IMR-90 (cell line): ENCODE data around the gene BRD3. TPM values are rescaled to one million over a fixed set of nuclear protein-coding genes. Genes with fewer than 3 reads are reported as not detected.
"Not testable (repeated sequence)": the region's sequence is repeated elsewhere in the genome, so short reads cannot be mapped to it uniquely, and the experiment has no call there.

Source experiments
- ATAC-seq: fragments of 200-7000 bp; cut with Tn5 transposase; 2 replicates; pipeline ENCODE4 v1.9.1; 2020; ENCODE audit warnings: low read depth, mild to moderate bottlenecking, moderate library complexity
- BruUV-seq: library from RNA; stranded (reverse); fragments of 400-500 nt; replicated peaks from 2 replicates; lab custom pipeline; 2021; lab: Mats Ljungman, UMichigan
- CTCF ChIA-PET: fragments of 300-600 bp; formaldehyde crosslinking; extraction: SDS; loops from one replicate; lab custom pipeline; 2021; ENCODE audit warnings: antibody characterized with exemption; lab: Yijun Ruan, JAX
- POLR2A ChIA-PET: fragments of 300-600 bp; sonication (Branson Sonifier 250); formaldehyde crosslinking; loops from one replicate; lab custom pipeline; 2022; ENCODE audit warnings: antibody characterized with exemption; ENCODE audit not compliant: unreplicated experiment; lab: Charles Lee
- DNase-seq: peaks from one replicate; pipeline ENCODE4 v3.0.0; 2013
- H2AFZ ChIP-seq: replicated peaks from 2 replicates; pipeline ENCODE3; 2013; ENCODE audit warnings: low read length, mild to moderate bottlenecking; ENCODE audit not compliant: poor library complexity
- H2AK5ac ChIP-seq: 2 replicates; pipeline ENCODE4 v1.6.1; 2013; ENCODE audit warnings: low read depth, low read length, inconsistent platforms
- H2AK9ac ChIP-seq: replicated peaks from 2 replicates; pipeline ENCODE3; 2013; ENCODE audit warnings: mild to moderate bottlenecking, low read depth, low read length, moderate library complexity; ENCODE audit not compliant: poor library complexity
- H2BK120ac ChIP-seq: 2 replicates; pipeline ENCODE4 v1.6.1; 2013; ENCODE audit warnings: low read depth, low read length, inconsistent platforms
- H2BK15ac ChIP-seq: 3 replicates; pipeline ENCODE4 v1.6.1; 2013; ENCODE audit warnings: low read depth, low read length, inconsistent platforms
- H2BK20ac ChIP-seq: 2 replicates; pipeline ENCODE4 v1.6.1; 2013; ENCODE audit warnings: low read depth, mild to moderate bottlenecking, inconsistent platforms, low read length, moderate library complexity
- H2BK5ac ChIP-seq: 2 replicates; pipeline ENCODE4 v1.6.1; 2013; ENCODE audit warnings: mild to moderate bottlenecking, low read depth, low read length, inconsistent platforms; ENCODE audit not compliant: poor library complexity, severe bottlenecking
- H3K14ac ChIP-seq: replicated peaks from 2 replicates; pipeline ENCODE4 v1.6.1; 2013; ENCODE audit warnings: low read depth, low read length, inconsistent platforms
- H3K18ac ChIP-seq: 2 replicates; pipeline ENCODE4 v1.6.1; 2013; ENCODE audit warnings: low read depth, low read length, control low read depth
- H3K23ac ChIP-seq: 2 replicates; pipeline ENCODE4 v1.6.1; 2013; ENCODE audit warnings: low read depth, low read length, inconsistent platforms
- H3K27ac ChIP-seq: 2 replicates; pipeline ENCODE4 v1.5.1; 2013; ENCODE audit warnings: mild to moderate bottlenecking, control low read depth, low read length; ENCODE audit not compliant: insufficient read depth
- H3K27me3 ChIP-seq: 2 replicates; pipeline ENCODE4 v1.6.1; 2013; ENCODE audit warnings: low read length; ENCODE audit not compliant: control insufficient read depth, insufficient read depth
- H3K36me3 ChIP-seq: 2 replicates; pipeline ENCODE4 v1.6.1; 2013; ENCODE audit warnings: low read length, mixed read lengths; ENCODE audit not compliant: control insufficient read depth, insufficient read depth
- H3K4ac ChIP-seq: 2 replicates; pipeline ENCODE4 v1.6.1; 2013; ENCODE audit warnings: low read depth, low read length, inconsistent platforms
- H3K4me1 ChIP-seq: 2 replicates; pipeline ENCODE4 v1.6.1; 2013; ENCODE audit warnings: low read length, mixed read lengths; ENCODE audit not compliant: control insufficient read depth, insufficient read depth
- H3K4me2 ChIP-seq: 2 replicates; pipeline ENCODE4 v1.6.1; 2013; ENCODE audit warnings: low read depth, mild to moderate bottlenecking, control low read depth, low read length, moderate library complexity
- H3K4me3 ChIP-seq: 2 replicates; pipeline ENCODE4 v1.5.1; 2013; ENCODE audit warnings: low read depth, mild to moderate bottlenecking, control low read depth, low read length, moderate library complexity; ENCODE audit not compliant: insufficient read depth
- H3K56ac ChIP-seq: 2 replicates; pipeline ENCODE4 v1.6.1; 2013; ENCODE audit warnings: low read length, inconsistent platforms; ENCODE audit not compliant: insufficient read depth; ENCODE audit errors: extremely low read depth
- H3K79me1 ChIP-seq, 2 experiments: 2 replicates each; pipeline ENCODE4 v1.6.1; 2013; ENCODE audit warnings: low read length in 2 of 2, inconsistent platforms in 1 of 2, low read depth in 1 of 2
- H3K9ac ChIP-seq: 2 replicates; pipeline ENCODE4 v1.6.1; 2013; ENCODE audit warnings: low read depth, low read length, control low read depth
- H3K9me1 ChIP-seq: 2 replicates; pipeline ENCODE4 v1.6.1; 2013; ENCODE audit warnings: low read length, inconsistent platforms; ENCODE audit not compliant: insufficient read depth
- H3K9me3 ChIP-seq: 2 replicates; pipeline ENCODE4 v1.6.1; 2013; ENCODE audit warnings: low read length; ENCODE audit not compliant: control insufficient read depth, insufficient read depth
- H4K20me1 ChIP-seq: 2 replicates; pipeline ENCODE4 v1.6.1; 2013; ENCODE audit warnings: low read length, inconsistent platforms; ENCODE audit not compliant: insufficient read depth
- H4K5ac ChIP-seq: 2 replicates; pipeline ENCODE4 v1.6.1; 2013; ENCODE audit warnings: mild to moderate bottlenecking, low read depth, low read length, control low read depth
- H4K8ac ChIP-seq, 2 experiments: 2 replicates each; pipeline ENCODE4 v1.6.1; 2013; ENCODE audit warnings: low read depth in 2 of 2, low read length in 2 of 2, control low read depth in 1 of 2, inconsistent platforms in 1 of 2
- H4K91ac ChIP-seq: 2 replicates; pipeline ENCODE4 v1.6.1; 2013; ENCODE audit warnings: low read depth, low read length, inconsistent platforms; ENCODE audit not compliant: insufficient read depth
- WGBS, 2 experiments: methylation state at CpG; one replicate each; pipeline versions ENCODE4 v1.1.5 to v1.1.7; 2013; ENCODE audit warnings: missing lambda C conversion rate in 2 of 2; ENCODE audit not compliant: insufficient read length in 1 of 2; ENCODE audit errors: extremely low coverage in 2 of 2; 5-methylcytosine and 5-hydroxymethylcytosine counted together
- dilution Hi-C: fragments of 300-500 bp; cut with HindIII; formaldehyde crosslinking; loops from one replicate; pipeline ENCODE4 v1.14.3; 2018; ENCODE audit warnings: low sequenced_read_pairs; ENCODE audit not compliant: unreplicated experiment
- in situ Hi-C: fragments of 300-500 bp; cut with MboI; formaldehyde crosslinking; loops from 3 replicates; pipeline ENCODE4 v1.14.3; 2019; ENCODE audit warnings: low sequenced_read_pairs, inconsistent platforms, mixed read lengths
- intact Hi-C: fragments of 100-400 bp; cut with micrococcal nuclease; formaldehyde crosslinking; loops from 2 replicates; pipeline ENCODE4 v1.10.0; 2022
- polyA plus RNA-seq, 3 experiments: library from polyadenylated mRNA; depleted of rRNA; stranded (reverse); fragments of >200 nt; gene quantifications; 2 replicates each; pipeline ENCODE4 v1.2.3, GENCODE V29; 2012; ENCODE audit warnings: low replicate concordance in 1 of 3
- total RNA-seq: library from RNA; depleted of rRNA; stranded (reverse); fragments of >200 nt; gene quantifications from 2 replicates; pipeline ENCODE4 v1.2.3, GENCODE V29; 2012

BRD3 gene
- total and polyA plus RNA-seq, 2 of the 4 experiments (the other 2 are of a cell fraction), result 2.2 to 7.1 TPM

DNA sequence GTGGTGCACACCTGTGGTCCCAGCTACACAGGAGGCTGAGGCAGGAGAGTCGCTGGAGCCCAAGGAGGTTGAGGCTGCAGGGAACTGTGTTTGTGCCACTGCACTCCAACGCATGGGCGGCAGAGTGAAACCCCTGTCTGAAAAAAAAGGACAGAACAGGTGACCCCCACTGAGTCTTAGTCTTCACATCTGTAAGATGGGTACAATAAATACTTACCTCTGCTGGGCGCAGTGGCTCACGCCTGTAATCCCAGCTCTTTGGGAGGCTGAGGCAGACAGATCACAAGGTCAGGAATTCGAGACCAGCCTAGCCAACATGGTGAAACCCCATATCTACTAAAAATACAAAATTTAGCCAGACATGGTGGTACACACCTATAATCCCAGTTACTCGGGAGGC is 4.9 kb upstream of the BRD3 start:
- H2BK5ac ChIP-seq, H4K20me1 ChIP-seq, H3K79me1 ChIP-seq, H2AFZ ChIP-seq, H2AK9ac ChIP-seq, H2BK20ac ChIP-seq, H3K9ac ChIP-seq, H3K4me1 ChIP-seq, DNase-seq, H3K36me3 ChIP-seq, H4K8ac ChIP-seq, CTCF ChIA-PET, BruUV-seq, H3K18ac ChIP-seq, H3K9me3 ChIP-seq, H3K27ac ChIP-seq, H3K4me2 ChIP-seq, H3K14ac ChIP-seq, ATAC-seq, H2BK120ac ChIP-seq, in situ Hi-C loops, H3K23ac ChIP-seq, H4K91ac ChIP-seq, POLR2A ChIA-PET, H3K9me1 ChIP-seq, H3K4ac ChIP-seq, H2AK5ac ChIP-seq, H3K56ac ChIP-seq, intact Hi-C loops, dilution Hi-C loops, H3K4me3 ChIP-seq, H2BK15ac ChIP-seq, H4K5ac ChIP-seq: not testable (repeated sequence)
- 33% methylated on average over 1 of the region's 7 CpGs; no CpG with 5 or more reads in 1 of the 2 experiments for WGBS, 2 experiments
- H3K27me3 ChIP-seq, result peaks cover 36% of the 10 kb centered on the region
